Progenitor cell of endocrine pancreas (in vitro differentiated cells): Measurements from ENCODE around the gene ADAMTS17. TPM values are rescaled to one million over a fixed set of nuclear protein-coding genes. Genes with fewer than 3 reads are reported as not detected.

Experiments
- DNase-seq: peaks from one replicate; pipeline ENCODE4 v3.0.0; 2021; ENCODE audit warnings: low spot score; ENCODE audit not compliant: unreplicated experiment
- H3K27ac Mint-ChIP-seq: 2 replicates; pipeline ENCODE4 v1.8.0; 2021; ENCODE audit warnings: mild to moderate bottlenecking, moderate library complexity, mixed read lengths
- H3K27me3 Mint-ChIP-seq: 2 replicates; pipeline ENCODE4 v1.8.0; 2021; ENCODE audit warnings: mixed read lengths
- H3K36me3 Mint-ChIP-seq: 2 replicates; pipeline ENCODE4 v1.8.0; 2022; ENCODE audit warnings: mixed read lengths; ENCODE audit not compliant: insufficient read depth
- H3K4me1 Mint-ChIP-seq: 2 replicates; pipeline ENCODE4 v1.8.0; 2021; ENCODE audit warnings: low read depth, mixed read lengths
- H3K4me3 Mint-ChIP-seq: 2 replicates; pipeline ENCODE4 v1.8.0; 2021; ENCODE audit warnings: low read depth, mild to moderate bottlenecking, moderate library complexity, mixed read lengths
- H3K9me3 Mint-ChIP-seq: 2 replicates; pipeline ENCODE4 v1.8.0; 2021; ENCODE audit warnings: low read depth, mixed read lengths
- CTCF ChIP-seq: fragments of 200-600 bp; sonication (generic); IDR thresholded peaks from one replicate; pipeline ENCODE4 v1.5.0; 2021; ENCODE audit warnings: antibody characterized with exemption, mild to moderate bottlenecking; ENCODE audit not compliant: unreplicated experiment
- total RNA-seq: library from RNA; stranded (reverse); gene quantifications from 2 replicates; pipeline ENCODE4 v1.2.1, GENCODE V29; 2021

ADAMTS17 gene
- total RNA-seq, 1 donor from 2014 or later = 3.5 TPM

DNA sequence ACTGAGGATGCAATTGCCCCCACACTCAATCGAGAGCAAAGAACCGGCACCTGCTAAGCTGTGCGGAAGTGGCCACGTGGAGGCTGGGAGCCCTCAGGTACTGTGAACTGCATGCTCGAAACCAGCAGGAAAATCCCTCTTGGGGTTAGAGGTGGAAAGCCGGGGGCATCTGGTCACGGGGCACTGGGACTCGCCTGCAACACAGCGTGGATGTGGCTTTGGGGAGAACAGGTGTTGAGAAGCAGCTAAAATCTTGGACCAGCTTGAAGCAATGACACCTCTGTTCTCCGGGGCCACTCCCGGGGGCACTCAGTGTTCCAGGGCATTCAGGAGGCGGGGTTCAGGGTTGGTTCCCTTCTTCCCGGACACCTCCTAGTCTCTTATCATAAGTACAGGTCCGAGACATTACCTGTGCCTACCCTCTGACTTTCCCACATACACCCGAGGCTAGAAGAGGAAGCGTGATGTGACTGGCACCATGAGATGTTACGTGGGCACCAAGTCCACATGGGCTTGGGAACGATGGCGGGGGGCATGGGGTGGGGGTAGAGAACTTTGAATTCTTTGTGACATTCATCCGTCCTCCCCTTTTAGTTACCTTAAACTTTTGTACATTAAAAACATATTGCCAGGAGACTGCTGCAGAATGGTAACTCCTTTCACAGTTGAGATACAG, 172.0 kb downstream of the ADAMTS17 start:
- TF ChIP-seq CTCF = no peak
- Mint-ChIP-seq H3K27ac (no peak overlapping the region), H3K4me1 (no peaks in the 10 kb centered on the region), H3K27me3 (peaks cover 4% of the 10 kb centered on the region), H3K4me3 (no peak overlapping the region), H3K36me3 (no peaks in the 10 kb centered on the region), H3K9me3 (no peaks in the 10 kb centered on the region)
- no peak for DNase-seq

DNA sequence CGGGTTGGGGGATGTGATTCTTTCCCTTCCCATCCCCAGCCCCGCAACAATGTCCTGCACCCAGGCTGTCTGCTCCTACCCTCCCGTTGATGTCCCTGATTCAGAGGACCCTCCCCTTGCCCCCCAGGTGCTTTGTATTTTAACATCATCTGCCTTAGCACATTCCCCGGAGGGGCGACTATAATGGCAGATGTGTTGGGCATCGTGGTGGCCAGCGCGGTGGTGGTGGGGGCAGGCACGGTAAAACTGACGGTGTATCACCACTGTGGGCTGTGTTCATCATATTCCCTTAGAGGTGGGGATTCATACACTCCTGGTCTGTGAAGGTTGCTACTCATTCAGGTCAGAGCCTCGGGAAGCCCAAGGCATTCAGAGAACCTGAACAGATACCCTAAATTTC, 173.0 kb downstream of the ADAMTS17 start:
- Mint-ChIP-seq H3K9me3 (no peaks in the 10 kb centered on the region), H3K4me1 (no peaks in the 10 kb centered on the region), H3K27ac (no peak overlapping the region), H3K4me3 (no peak overlapping the region), H3K36me3 (no peaks in the 10 kb centered on the region), H3K27me3 (peaks cover 4% of the 10 kb centered on the region)
- DNase-seq = no peak
- no peak for TF ChIP-seq CTCF

DNA sequence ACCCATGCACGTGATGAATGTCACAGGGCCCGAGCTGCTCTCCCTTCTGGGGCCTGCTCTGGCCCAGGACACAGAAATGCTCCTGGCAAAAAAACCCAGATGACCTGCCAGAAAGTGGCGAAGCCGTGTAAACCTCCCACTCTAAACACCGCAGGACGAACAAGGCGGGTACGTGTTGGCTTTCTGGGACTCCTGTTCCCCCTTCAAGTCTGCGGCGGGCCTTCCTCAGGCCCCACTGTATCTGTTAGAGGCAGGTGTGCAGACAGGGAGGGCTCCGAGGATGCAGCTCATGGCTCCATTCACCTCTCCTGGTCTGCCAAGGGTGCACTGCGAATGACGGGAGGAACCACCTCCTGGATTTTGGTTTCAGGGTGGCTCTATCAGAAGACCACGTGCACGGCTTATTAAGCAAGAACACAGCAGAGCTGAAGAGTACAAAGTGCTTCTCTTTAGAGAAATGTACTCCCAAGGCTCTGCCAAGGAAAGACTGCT, 173.8 kb downstream of the ADAMTS17 start:
- H3K27me3 Mint-ChIP-seq = peaks cover 4% of the 10 kb centered on the region
- H3K4me3 Mint-ChIP-seq = no peak overlapping the region
- DNase-seq = no peak
- H3K27ac Mint-ChIP-seq = no peak overlapping the region
- no peak for TF ChIP-seq CTCF
- H3K36me3 Mint-ChIP-seq = no peaks in the 10 kb centered on the region
- H3K9me3 Mint-ChIP-seq = no peaks in the 10 kb centered on the region
- no peaks in the 10 kb centered on the region for H3K4me1 Mint-ChIP-seq

DNA sequence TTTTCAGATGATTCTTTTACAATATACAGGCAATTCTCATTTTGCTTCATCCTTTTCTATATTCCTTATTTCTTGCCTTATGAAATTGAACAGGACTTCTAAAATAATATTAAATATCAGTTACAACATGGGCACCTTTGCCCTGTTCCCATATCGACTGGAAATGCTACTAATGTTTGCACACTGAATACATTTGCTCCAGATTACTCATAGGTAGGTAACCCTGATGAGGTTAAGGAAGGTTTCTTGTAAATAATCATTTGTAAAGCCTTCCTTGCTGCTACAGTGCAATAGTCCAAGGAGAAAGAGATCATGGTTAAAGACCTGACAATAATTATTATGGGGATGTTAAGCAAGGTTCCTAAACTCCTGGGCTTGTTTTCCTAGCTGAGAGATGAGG, 175.5 kb downstream of the ADAMTS17 start:
- H3K9me3 Mint-ChIP-seq = no peaks in the 10 kb centered on the region
- no peaks in the 10 kb centered on the region for H3K36me3 Mint-ChIP-seq
- TF ChIP-seq CTCF = no peak
- peaks cover 4% of the 10 kb centered on the region for H3K27me3 Mint-ChIP-seq
- H3K4me1 Mint-ChIP-seq = no peaks in the 10 kb centered on the region
- no peak overlapping the region for H3K27ac Mint-ChIP-seq
- no peak overlapping the region for H3K4me3 Mint-ChIP-seq
- no peak for DNase-seq

DNA sequence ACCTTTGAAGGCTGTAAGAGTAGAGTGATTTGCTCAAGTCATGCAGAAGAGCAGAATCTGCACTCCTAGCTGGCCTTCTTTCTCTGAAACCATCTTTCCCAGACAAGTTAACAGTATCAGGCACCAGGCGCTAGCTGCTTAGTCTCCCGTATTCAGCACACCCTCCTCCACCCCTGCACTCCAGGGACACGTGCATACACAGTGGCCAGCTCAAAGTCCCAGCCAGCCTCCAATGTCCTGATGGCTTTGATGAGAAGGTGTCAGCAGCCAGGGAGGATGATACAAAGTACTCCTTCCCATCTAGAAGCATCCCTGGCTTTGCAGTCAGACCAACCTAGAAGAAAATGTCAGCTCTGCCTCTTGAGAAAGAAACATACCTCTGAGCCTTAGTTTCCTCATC, 177.8 kb downstream of the ADAMTS17 start:
- no peak for TF ChIP-seq CTCF
- no peaks in the 10 kb centered on the region for H3K4me1 Mint-ChIP-seq
- no peak overlapping the region for H3K27ac Mint-ChIP-seq
- DNase-seq = no peak
- no peak overlapping the region for H3K4me3 Mint-ChIP-seq
- H3K36me3 Mint-ChIP-seq = no peaks in the 10 kb centered on the region
- no peaks in the 10 kb centered on the region for H3K9me3 Mint-ChIP-seq
- peaks cover 4% of the 10 kb centered on the region for H3K27me3 Mint-ChIP-seq
